HL-60 (cell line): Measurements from ENCODE around the gene FGF23.

Source experiments
- GABPA ChIP-seq: IDR thresholded peaks from 2 replicates; pipeline ENCODE4 v1.6.1; 2012; ENCODE audit warnings: low read depth
- POLR2AphosphoS5 ChIP-seq: IDR thresholded peaks from 2 replicates; pipeline ENCODE4 v1.6.1; 2012; ENCODE audit warnings: low read depth
- REST ChIP-seq: IDR thresholded peaks from 2 replicates; pipeline ENCODE4 v1.6.1; 2012; ENCODE audit warnings: low read depth; ENCODE audit not compliant: insufficient replicate concordance
- SPI1 ChIP-seq: IDR thresholded peaks from 2 replicates; pipeline ENCODE4 v1.6.1; 2012; ENCODE audit warnings: low read depth, mild to moderate bottlenecking, borderline replicate concordance
- TF ChIP-seq, protein P1 (sequence below): IDR thresholded peaks from one replicate; pipeline ENCODE4 v1.5.1; 2011; ENCODE audit warnings: low read length, control low read depth, inconsistent platforms; ENCODE audit not compliant: insufficient read depth

DNA sequence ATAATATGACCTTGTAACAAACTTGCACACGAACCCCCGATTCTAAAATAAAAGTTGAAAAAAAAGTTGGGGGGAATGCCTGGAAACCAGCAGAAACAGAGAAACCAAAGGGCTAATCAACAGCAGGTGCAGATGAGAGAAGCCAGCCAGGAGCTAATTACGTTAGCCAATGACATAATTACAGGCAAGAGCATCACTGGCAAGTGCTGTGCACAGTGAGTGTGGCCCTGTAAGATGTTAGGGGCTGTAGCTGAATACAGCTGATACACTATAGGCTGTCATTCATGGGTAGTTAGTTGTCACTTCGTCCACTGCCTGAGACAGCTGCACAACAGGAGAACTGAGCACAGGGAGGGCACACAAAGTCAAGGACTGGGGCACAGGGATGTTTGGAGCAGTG is 7.3 kb upstream of the FGF23 start:
- TF ChIP-seq, protein P1, sequence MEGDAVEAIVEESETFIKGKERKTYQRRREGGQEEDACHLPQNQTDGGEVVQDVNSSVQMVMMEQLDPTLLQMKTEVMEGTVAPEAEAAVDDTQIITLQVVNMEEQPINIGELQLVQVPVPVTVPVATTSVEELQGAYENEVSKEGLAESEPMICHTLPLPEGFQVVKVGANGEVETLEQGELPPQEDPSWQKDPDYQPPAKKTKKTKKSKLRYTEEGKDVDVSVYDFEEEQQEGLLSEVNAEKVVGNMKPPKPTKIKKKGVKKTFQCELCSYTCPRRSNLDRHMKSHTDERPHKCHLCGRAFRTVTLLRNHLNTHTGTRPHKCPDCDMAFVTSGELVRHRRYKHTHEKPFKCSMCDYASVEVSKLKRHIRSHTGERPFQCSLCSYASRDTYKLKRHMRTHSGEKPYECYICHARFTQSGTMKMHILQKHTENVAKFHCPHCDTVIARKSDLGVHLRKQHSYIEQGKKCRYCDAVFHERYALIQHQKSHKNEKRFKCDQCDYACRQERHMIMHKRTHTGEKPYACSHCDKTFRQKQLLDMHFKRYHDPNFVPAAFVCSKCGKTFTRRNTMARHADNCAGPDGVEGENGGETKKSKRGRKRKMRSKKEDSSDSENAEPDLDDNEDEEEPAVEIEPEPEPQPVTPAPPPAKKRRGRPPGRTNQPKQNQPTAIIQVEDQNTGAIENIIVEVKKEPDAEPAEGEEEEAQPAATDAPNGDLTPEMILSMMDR: no peak
- no peak for TF ChIP-seq REST
- no peak for TF ChIP-seq POLR2AphosphoS5
- TF ChIP-seq GABPA: no peak
- no peak for TF ChIP-seq SPI1
